Stimulated activated CD8-positive, alpha-beta memory T cell treated with anti-CD3 and anti-CD28 coated beads, Interleukin-4, amount 100 ng/mL, for 1 hour (primary cell): Measurements from ENCODE around the gene GRIA3.
"Not testable (repeated sequence)": the region's sequence is repeated elsewhere in the genome, so short reads cannot be mapped to it uniquely, and the experiment has no call there.

Source experiments
- DNase-seq, 2 donors: peaks; one replicate each; pipeline ENCODE4 v3.0.0-alpha.2; 2020; ENCODE audit warnings: low read depth in 2 of 2, low spot score in 1 of 2

Gene GRIA3

GRCh38 chrX:123449335-123449734 lies 265.3 kb downstream of the GRIA3 start:
- DNase-seq, result no peak

GRCh38 chrX:123450222-123450621 lies 266.1 kb downstream of the GRIA3 start:
- DNase-seq, result no peak

GRCh38 chrX:123454712-123455431 lies 270.8 kb downstream of the GRIA3 start:
- DNase-seq, result no peak

- no peak for DNase-seq
Measured at GRCh38 chrX:123455693-123456092, 271.6 kb downstream of the GRIA3 start.

GRCh38 chrX:123464709-123465108 lies 280.6 kb downstream of the GRIA3 start:
- DNase-seq, result no peak

- no peak for DNase-seq
Measured at GRCh38 chrX:123468481-123468880, 284.4 kb downstream of the GRIA3 start.

- no peak for DNase-seq
Measured at GRCh38 chrX:123475068-123475724, 291.1 kb downstream of the GRIA3 start.

- no peak for DNase-seq
Measured at GRCh38 chrX:123476611-123477219, 292.6 kb downstream of the GRIA3 start.

- DNase-seq, result no peak
Measured at GRCh38 chrX:123477673-123478072, 293.6 kb downstream of the GRIA3 start.

- DNase-seq, result no peak
Measured at GRCh38 chrX:123481913-123482851, 298.1 kb downstream of the GRIA3 start.

- DNase-seq, result no peak
Measured at GRCh38 chrX:123486297-123486696, 302.2 kb downstream of the GRIA3 start.

GRCh38 chrX:123487236-123487635 lies 303.2 kb downstream of the GRIA3 start:
- no peak for DNase-seq

- no peak for DNase-seq
Measured at GRCh38 chrX:123487669-123488068, 303.6 kb downstream of the GRIA3 start.

- DNase-seq, result no peak
Measured at GRCh38 chrX:123489011-123489410, 304.9 kb downstream of the GRIA3 start.

GRCh38 chrX:123493857-123494256 lies 309.8 kb downstream of the GRIA3 start:
- no peak for DNase-seq

- no peak for DNase-seq
Measured at GRCh38 chrX:123499787-123500186, 315.7 kb downstream of the GRIA3 start.

- no peak for DNase-seq
Measured at GRCh38 chrX:123504047-123504446, 320.0 kb downstream of the GRIA3 start.

- DNase-seq, result no peak
Measured at GRCh38 chrX:123504630-123505270, 320.7 kb downstream of the GRIA3 start.

GRCh38 chrX:123513585-123514278 lies 329.7 kb downstream of the GRIA3 start:
- DNase-seq, result no peak

- not testable (repeated sequence) for DNase-seq
Measured at GRCh38 chrX:123514279-123514640, 330.2 kb downstream of the GRIA3 start.
